NOMO-1 (cell line): ENCODE results near the gene SLC18A2.

ENCODE experiments used
- DNase-seq, 2 experiments: peaks; one replicate each; lab custom pipeline; 2025; ENCODE audit not compliant: unreplicated experiment in 2 of 2; lab: John Stamatoyannopoulos, UW

The SLC18A2 gene

GRCh38 chr10:117306674-117307073 lies 65.8 kb downstream of the SLC18A2 start:
- no peak for DNase-seq

GRCh38 chr10:117311261-117311660 lies 70.3 kb downstream of the SLC18A2 start:
- no peak for DNase-seq

GRCh38 chr10:117312430-117312829 lies 71.5 kb downstream of the SLC18A2 start:
- DNase-seq: no peak

- no peak for DNase-seq
Measured at GRCh38 chr10:117313641-117314040, 72.7 kb downstream of the SLC18A2 start.

GRCh38 chr10:117316701-117317100 lies 75.8 kb downstream of the SLC18A2 start:
- DNase-seq: no peak

- no peak for DNase-seq
Measured at GRCh38 chr10:117318909-117319308, 78.0 kb downstream of the SLC18A2 start.

GRCh38 chr10:117320050-117320665 lies 79.2 kb downstream of the SLC18A2 start:
- peak; percentile 8 to 48 for DNase-seq

GRCh38 chr10:117322260-117322659 lies 81.3 kb downstream of the SLC18A2 start:
- no peak for DNase-seq

- DNase-seq: no peak
Measured at GRCh38 chr10:117324367-117324766, 83.5 kb downstream of the SLC18A2 start.

GRCh38 chr10:117327262-117327661 lies 86.3 kb downstream of the SLC18A2 start:
- DNase-seq: no peak
